ENCODE data around the gene INPP5A.
"Not testable (repeated sequence)": the region's sequence is repeated elsewhere in the genome, so short reads cannot be mapped to it uniquely, and the experiment has no call there.

Gene INPP5A

DNA sequence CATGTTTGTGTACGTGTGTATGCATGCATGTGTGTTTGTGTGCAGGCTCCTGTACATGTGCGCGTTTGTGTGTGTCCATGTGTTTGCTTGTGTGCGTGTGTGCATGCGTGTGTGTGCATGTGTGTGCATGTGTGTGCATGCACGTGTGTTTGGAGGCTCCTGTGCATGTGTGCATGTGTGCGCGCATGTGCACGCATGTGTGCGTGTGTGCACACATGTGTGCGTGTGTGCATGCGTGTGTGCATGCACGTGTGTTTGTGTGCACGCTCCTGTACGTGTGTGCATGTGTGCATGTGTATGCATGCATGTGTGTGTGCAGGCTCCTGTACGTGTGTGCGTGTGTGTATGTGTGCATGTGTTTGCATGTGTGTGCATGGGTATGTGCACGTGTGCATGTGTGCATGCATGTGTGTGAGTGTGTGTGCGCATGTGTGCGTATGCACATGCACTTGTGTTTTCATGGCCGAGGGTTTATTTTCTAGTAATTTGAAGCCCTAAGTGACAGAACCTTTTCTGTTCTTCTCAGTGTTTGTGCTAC lies 59.2 kb downstream of the INPP5A start:
- DNase-seq (ENCODE audit: low read depth): no peak

- DNase-seq (ENCODE audit: low read depth): no peak
Measured at GRCh38 chr10:132597654-132598053, 60.1 kb downstream of the INPP5A start.

GRCh38 chr10:132599023-132599618 lies 61.5 kb downstream of the INPP5A start:
- DNase-seq (ENCODE audit: low read depth): not testable (repeated sequence)

GRCh38 chr10:132599732-132600131 lies 62.1 kb downstream of the INPP5A start:
- DNase-seq (ENCODE audit: low read depth): no peak

DNA sequence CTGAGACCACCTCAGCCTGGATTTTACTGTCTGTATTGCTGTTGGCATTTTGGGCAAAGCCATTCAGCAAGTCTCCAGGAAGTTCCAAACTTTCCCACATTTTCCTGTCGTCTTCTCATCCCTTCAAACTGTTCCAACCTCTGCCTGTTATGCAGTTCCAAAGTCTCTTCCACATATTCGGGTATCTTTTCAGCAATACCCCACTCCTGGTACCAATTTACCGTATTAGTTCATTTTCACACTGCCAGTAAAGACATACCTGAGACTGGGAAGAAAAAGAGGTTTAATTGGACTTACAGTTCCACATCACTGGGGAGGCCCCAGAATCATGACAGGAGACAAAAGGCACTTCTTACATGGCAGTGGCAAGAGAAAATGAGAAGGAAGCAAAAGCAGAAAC lies 62.8 kb downstream of the INPP5A start:
- DNase-seq (ENCODE audit: low read depth): no peak

- DNase-seq (ENCODE audit: low read depth): no peak
Measured at GRCh38 chr10:132601567-132601966, 64.0 kb downstream of the INPP5A start.

DNA sequence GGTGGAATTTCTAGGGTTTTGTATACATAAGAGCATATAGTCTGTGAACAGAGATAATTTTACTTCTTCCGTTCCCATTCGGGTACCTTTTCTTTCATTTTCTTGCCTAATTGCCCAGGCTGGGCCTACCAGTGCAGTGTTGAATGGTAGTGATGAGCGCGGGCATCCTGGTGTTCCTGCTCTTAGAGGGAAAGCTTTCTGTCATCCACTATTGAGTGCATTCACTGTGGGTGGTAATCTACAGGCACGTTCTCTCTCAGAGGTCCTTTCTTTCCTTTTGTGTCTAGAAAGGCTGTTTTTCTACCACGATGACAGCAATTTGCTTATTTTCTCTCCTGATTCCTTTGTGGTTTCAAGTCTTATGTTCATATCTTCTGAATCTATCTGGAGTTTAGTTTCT lies 65.0 kb downstream of the INPP5A start:
- no peak for DNase-seq (ENCODE audit: low read depth)

DNA sequence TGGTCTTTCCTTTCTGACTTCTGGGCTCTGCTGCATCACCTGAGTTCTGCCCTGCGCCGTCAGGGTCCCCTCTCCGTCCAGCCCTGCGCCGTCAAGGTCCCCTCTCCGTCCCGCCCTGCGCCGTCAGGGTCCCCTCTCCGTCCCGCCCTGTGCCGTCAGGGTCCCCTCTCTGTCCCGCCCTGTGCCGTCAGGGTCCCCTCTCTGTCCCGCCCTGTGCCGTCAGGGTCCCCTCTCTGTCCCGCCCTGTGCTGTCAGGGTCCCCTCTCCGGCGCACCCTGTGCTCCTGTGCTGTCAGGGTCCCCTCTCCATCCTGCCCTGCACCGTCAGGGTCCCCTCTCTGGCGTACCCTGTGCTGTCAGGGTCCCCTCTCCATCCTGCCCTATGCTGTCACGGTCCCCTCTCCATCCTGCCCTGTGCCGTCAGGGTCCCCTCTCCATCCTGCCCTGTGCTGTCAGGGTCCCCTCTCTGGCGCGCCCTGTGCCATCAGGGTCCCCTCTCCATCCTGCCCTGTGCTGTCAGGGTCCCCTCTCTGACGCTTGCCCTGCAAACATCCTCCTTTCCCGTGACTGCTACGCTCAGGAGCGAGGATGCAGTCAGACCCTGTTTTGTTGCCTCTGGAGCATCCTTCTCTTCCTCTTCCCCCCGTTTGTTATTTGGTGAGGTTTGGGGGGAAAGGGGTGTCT lies 66.4 kb downstream of the INPP5A start:
- no peak for DNase-seq (ENCODE audit: low read depth)

- DNase-seq (ENCODE audit: low read depth): no peak
Measured at GRCh38 chr10:132604686-132605085, 67.1 kb downstream of the INPP5A start.

DNA sequence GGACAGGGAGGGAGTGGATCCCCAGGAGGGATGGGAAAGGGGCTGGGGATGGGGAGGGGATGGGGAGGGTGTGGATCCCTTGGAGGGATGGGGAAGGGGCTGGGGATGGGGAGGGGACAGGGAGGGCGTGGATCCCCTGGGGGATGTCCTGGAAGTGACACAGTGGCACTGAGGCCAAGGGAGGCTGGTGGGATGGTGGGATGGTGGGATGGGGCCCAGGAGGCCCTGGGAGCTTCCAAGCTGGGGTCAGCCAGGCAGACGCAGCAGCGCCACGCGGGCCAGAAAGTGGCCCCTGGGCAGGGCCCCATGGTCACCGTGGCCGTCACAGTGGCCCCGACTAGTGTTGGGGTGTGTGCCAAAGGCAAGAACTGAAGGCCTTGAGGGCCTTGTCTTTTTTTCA lies 67.8 kb downstream of the INPP5A start:
- no peak for DNase-seq (ENCODE audit: low read depth)

GRCh38 chr10:132606031-132606491 lies 68.5 kb downstream of the INPP5A start:
- no peak for DNase-seq (ENCODE audit: low read depth)

DNA sequence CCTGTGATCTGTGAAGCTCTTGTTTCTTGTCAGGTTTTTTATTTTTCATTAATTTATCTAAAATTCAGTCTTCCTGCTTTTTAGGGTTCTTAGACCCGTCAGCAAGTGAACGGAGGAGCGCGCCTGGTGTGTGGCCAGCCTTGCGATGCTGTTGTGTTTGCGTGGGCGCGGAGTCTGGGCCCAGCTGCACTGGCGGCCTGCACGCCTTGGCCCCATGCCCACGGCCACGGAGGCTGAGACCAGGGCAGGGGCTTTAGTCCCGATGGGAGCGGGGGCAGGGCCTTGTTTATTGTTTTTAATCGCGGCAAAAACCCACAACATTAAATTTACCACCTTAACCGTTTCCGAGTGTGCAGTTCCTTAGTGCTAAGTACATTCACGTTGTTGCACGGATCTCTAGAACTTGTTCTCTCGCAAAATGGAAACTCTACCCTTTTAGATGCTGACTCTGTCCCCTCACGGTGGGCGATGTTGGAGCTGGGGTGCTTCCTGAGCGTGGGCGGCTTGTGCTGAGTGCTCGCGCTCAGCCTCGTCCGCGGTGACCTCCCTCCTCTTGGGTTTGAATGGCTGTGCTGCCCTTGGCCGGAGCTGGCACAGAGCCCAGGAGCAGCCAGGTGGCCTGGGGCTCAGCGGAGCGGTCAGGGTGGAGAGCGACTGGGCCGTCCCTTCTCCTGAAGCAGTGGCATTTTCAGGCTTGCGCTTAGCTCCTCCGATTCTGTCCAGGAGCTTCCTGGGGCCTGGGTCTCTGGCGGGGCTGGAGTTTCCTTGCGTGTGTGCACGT lies 69.1 kb downstream of the INPP5A start:
- DNase-seq (ENCODE audit: low read depth): no peak

DNA sequence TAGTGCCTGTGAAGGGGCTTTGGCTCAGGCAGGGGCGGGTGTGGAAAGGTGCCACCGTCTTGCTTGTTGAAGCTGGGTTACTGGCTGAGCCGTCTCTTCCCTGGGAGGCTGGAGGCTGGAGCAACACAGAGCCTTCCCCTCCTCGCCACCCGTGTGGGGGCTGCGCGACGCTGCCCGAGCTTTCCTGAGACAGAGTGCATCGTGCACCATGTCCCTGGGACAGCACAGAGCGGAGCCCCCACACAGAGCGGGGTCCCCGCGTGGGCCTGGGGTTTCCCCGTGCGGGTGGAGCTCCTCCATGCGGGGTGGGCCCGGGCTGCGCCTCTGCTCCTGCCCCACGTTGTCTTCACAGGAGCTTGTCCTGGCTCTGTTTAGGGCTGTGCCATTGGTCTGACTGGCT lies 69.9 kb downstream of the INPP5A start:
- DNase-seq (ENCODE audit: low read depth): no peak

- no peak for DNase-seq (ENCODE audit: low read depth)
Measured at GRCh38 chr10:132607961-132608495, 70.4 kb downstream of the INPP5A start.

- no peak for DNase-seq (ENCODE audit: low read depth)
Measured at GRCh38 chr10:132608511-132609195, 71.1 kb downstream of the INPP5A start.

DNA sequence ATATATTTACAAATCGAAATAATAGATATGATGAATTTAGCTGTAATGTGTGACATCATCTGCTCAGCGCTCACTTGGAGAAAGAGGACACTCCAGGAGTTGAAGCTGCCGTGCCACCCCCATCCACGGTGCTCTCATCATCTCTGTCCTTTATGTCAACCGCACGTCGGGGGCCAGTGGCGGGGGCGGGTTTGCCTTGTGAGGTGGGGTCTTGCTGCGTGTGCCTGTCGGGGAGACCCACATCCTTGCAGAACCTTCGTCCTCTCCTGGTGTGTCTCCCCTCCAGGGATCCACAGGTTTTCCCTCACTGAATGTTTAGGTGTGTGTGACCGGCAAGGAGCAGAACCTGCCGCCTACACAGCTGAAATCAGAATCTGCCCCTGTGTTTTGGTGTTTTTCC lies 71.6 kb downstream of the INPP5A start:
- no peak for DNase-seq (ENCODE audit: low read depth)

- no peak for DNase-seq (ENCODE audit: low read depth)
Measured at GRCh38 chr10:132610071-132610701, 72.6 kb downstream of the INPP5A start.

DNA sequence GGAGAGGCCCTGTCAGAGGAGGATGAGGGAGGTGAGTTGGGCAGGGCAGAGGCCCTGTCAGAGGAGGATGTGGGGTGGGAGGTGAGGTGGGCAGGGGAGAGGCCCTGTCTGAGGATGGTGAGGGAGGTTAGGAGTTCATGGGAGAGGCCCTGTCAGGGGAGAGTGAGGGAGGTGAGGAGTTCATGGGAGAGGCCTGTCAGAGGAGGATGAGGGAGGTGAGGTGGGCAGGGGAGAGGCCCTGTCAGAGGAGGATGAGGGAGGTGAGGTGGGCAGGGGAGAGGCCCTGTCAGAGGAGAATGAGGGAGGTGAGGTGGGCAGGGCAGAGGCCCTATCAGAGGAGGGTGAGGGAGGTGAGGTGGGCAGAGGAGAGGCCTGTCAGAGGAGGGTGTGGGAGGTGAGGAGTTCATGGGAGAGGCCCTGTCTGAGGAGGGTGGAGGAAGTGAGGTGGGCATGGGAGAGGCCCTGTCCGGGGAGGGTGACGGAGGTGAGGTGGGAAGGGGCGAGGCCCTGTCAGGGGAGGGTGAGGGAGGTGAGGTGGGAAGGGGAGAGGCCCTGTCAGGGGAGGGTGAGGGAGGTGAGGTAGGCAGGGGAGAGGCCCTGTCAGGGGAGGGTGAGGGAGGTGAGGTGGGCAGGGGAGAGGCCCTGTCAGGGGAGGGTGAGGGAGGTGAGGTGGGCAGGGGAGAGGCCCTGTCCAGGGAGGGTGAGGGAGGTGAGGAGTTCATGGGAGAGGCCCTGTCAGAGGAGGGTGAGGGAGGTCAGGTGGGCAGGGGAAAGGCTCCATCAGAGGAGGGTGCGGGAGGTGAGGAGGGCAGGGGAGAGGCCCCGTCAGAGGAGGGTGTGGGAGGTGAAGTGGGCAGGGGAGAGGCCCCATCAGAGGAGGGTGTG lies 73.7 kb downstream of the INPP5A start:
- no peak for DNase-seq (ENCODE audit: low read depth)

- no peak for DNase-seq (ENCODE audit: low read depth)
Measured at GRCh38 chr10:132611986-132612385, 74.4 kb downstream of the INPP5A start.
